ENCODE measurements around the gene MED12L. TPM values are rescaled to one million over a fixed set of nuclear protein-coding genes. Genes with fewer than 3 reads are reported as not detected.

The MED12L gene
- total and polyA plus RNA-seq, 10 of the 15 experiments (the other 5 are each of a cell fraction or from before 2014, with no cell fraction given): 0.01 to 0.06 (median 0.03) TPM; not detected in 2

- intact Hi-C loops (cut with micrococcal nuclease; ENCODE audit: unreplicated experiment): no loop called here
- Histone ChIP-seq H3K4me1 (ENCODE audit: control insufficient read depth, insufficient read depth, low read length) (no peaks in the 10 kb centered on the region), H3K4me3 (no peak overlapping the region), H2AFZ (ENCODE audit: control insufficient read depth, low read depth, low read length) (no peak overlapping the region), H3K27ac (ENCODE audit: control insufficient read depth, insufficient read depth) (no peak overlapping the region), H3K79me2 (ENCODE audit: control insufficient read depth, insufficient read depth, low read length) (no peaks in the 10 kb centered on the region), H3K27me3 (replicated peaks in 1 of 2; ENCODE audit: control insufficient read depth in 2 of 2, insufficient read depth in 2 of 2, low read length in 1 of 2) (no peaks in the 10 kb centered on the region; a peak in 1 of 4 replicates), H3K4me2 (ENCODE audit: control insufficient read depth, insufficient read depth) (no peak overlapping the region), H3K9ac (ENCODE audit: control insufficient read depth, insufficient read depth, low read length) (no peak overlapping the region), H4K20me1 (ENCODE audit: control insufficient read depth, insufficient read depth) (no peaks in the 10 kb centered on the region), H3K36me3 (ENCODE audit: control insufficient read depth in 2 of 2, insufficient read depth in 2 of 2, low read length in 1 of 2) (no peaks in the 10 kb centered on the region), H3K9me3 (replicated peaks; ENCODE audit: control insufficient read depth, insufficient read depth, low read length) (no peaks in the 10 kb centered on the region)
- ATAC-seq (no peak), FAIRE-seq (no peak), DNase-seq (ENCODE audit: low read depth, low spot score) (no peak)
- ChIA-PET RAD21 (ENCODE audit: unreplicated experiment) (no interaction called here), POLR2A (no interaction called here), CTCF (interaction anchor here (0.7 to 1.3 kb wide), 4 partner anchors 12 to 140 kb away, joined by 3 to 4 read pairs (median 4); no protein-coding TSS in a partner anchor), SMC1A (ENCODE audit: uncharacterized antibody, unreplicated experiment) (interaction anchor here (0.7 to 1.3 kb wide), 3 partner anchors 14 to 250 kb away, joined by 3 to 4 read pairs (median 3); no protein-coding TSS in a partner anchor)
- 23% methylated on average over 1 of the region's 1 CpG for WGBS (ENCODE audit: insufficient coverage, insufficient replicate concordance, low lambda C conversion rate, missing lambda C conversion rate)
- BruUV-seq (replicated peaks): no TSS peak
- in situ Hi-C loops (cut with MboI): no loop called here
- TF ChIP-seq TARDBP (IDR thresholded peaks at IDR 0.05; ENCODE audit: borderline replicate concordance) (no peak), NRF1 (conservative IDR thresholded peaks at IDR 0.05; ENCODE audit: low read depth, low read length) (no peak), MLLT1 (IDR thresholded peaks at IDR 0.05) (no peak), JUNB (IDR thresholded peaks at IDR 0.05) (0 out of 2 replicates have a peak, but pooled peaks have one; percentile 19)
Observed at GRCh38 chr3:151307583-151308488, 222.4 kb downstream of the MED12L start.

- H3K9ac ChIP-seq (ENCODE audit: control insufficient read depth, insufficient read depth, low read length): no peak overlapping the region
- no peaks in the 10 kb centered on the region for H3K4me1 ChIP-seq (ENCODE audit: control insufficient read depth, insufficient read depth, low read length)
- intact Hi-C loops (cut with micrococcal nuclease; ENCODE audit: unreplicated experiment) (no loop called here), in situ Hi-C loops (cut with MboI) (no loop called here)
- CTCF ChIA-PET: no interaction called here
- no peaks in the 10 kb centered on the region for H3K36me3 ChIP-seq (ENCODE audit: control insufficient read depth in 2 of 2, insufficient read depth in 2 of 2, low read length in 1 of 2)
- H3K27me3 ChIP-seq (replicated peaks in 1 of 2; ENCODE audit: control insufficient read depth in 2 of 2, insufficient read depth in 2 of 2, low read length in 1 of 2): no peaks in the 10 kb centered on the region; a peak in 1 of 4 replicates
- no peak overlapping the region for H3K4me2 ChIP-seq (ENCODE audit: control insufficient read depth, insufficient read depth)
- WGBS (ENCODE audit: insufficient coverage, insufficient replicate concordance, low lambda C conversion rate, missing lambda C conversion rate): 54% methylated on average over 2 of the region's 2 CpGs
- RAD21 ChIA-PET (ENCODE audit: unreplicated experiment): no interaction called here
- ATAC-seq (no peak), DNase-seq (ENCODE audit: low read depth, low spot score) (no peak), FAIRE-seq (no peak)
- no peaks in the 10 kb centered on the region for H3K9me3 ChIP-seq (replicated peaks; ENCODE audit: control insufficient read depth, insufficient read depth, low read length)
- no peak overlapping the region for H3K4me3 ChIP-seq
- no TSS peak for BruUV-seq (replicated peaks)
- TF ChIP-seq KAT2A (conservative IDR thresholded peaks at IDR 0.05; ENCODE audit: control insufficient read depth, low read depth, low read length) (no peak), ESRRA (IDR thresholded peaks at IDR 0.05; ENCODE audit: low read length) (no peak)
- SMC1A ChIA-PET (ENCODE audit: uncharacterized antibody, unreplicated experiment): interaction anchor here (1.6 kb wide), 1 partner anchor 142 kb away, joined by 3 read pairs; no protein-coding TSS in a partner anchor
- no peak overlapping the region for H2AFZ ChIP-seq (ENCODE audit: control insufficient read depth, low read depth, low read length)
- H3K27ac ChIP-seq (ENCODE audit: control insufficient read depth, insufficient read depth): no peak overlapping the region
- H4K20me1 ChIP-seq (ENCODE audit: control insufficient read depth, insufficient read depth): no peaks in the 10 kb centered on the region
- H3K79me2 ChIP-seq (ENCODE audit: control insufficient read depth, insufficient read depth, low read length): no peaks in the 10 kb centered on the region
- POLR2A ChIA-PET: no interaction called here
Observed at GRCh38 chr3:151309566-151309965, 224.1 kb downstream of the MED12L start.

Measured in GM12878 (cell line).